HuH-7 (cell line): ENCODE measurements around the gene ANKRD53.

ENCODE experiments used
- DNase-seq: peaks from one replicate; pipeline ENCODE4 v3.0.0; 2011; ENCODE audit warnings: low spot score

Gene ANKRD53

DNA sequence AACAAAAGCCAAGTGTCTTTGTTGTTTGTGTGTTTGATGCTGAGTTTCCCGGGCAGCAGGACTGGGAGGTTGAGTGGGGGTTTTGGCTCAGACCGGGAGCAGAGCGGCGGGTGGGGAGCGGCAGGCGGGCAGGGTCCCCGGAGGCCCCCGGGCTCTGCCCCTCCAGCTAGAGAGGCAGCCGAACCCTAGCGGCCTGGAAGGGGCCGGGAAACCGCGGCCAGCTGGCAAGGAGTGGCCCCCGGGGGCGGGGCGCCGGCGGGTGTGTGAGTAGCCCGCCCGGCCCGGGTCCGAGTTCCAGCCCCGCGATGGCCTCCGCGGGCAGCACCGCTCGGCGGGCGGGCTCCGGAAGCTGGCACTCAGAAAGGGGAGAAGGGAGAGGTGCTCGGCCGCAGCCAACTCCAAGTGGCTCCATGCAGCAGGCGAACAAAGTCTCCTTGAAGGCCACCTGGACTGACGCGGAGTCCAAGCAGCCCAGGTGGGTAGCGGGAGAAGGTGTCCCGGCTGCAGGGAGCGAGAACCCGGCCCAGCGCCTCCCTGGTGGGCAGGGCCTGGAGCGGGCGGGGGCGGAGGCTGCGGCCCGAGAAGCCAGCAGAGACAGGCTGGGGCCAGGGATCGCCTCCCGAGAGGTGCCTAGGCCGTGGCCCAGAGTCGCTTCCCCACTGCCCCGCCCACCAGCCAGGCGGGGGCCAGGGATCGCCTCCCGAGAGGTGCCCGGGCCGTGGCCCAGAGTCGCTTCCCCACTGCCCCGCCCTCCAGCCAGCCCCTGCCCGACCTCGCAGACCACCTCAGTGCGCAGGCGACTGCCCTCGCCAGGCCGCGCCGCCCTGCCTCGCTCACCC, at the start of gene ANKRD53:
ANKRD53 (plus strand) TSS at position 290 of the 839 bp plus-strand sequence; CDS start at position 306, 16 bp downstream.
- DNase-seq = peak; percentile 67

GRCh38 chr2:70930371-70931329, 47.8 kb upstream of the ANKRD53 start:
- DNase-seq = no peak

GRCh38 chr2:70931376-70932000, 46.9 kb upstream of the ANKRD53 start:
- no peak for DNase-seq

GRCh38 chr2:70932631-70933230, 45.7 kb upstream of the ANKRD53 start:
- no peak for DNase-seq

DNA sequence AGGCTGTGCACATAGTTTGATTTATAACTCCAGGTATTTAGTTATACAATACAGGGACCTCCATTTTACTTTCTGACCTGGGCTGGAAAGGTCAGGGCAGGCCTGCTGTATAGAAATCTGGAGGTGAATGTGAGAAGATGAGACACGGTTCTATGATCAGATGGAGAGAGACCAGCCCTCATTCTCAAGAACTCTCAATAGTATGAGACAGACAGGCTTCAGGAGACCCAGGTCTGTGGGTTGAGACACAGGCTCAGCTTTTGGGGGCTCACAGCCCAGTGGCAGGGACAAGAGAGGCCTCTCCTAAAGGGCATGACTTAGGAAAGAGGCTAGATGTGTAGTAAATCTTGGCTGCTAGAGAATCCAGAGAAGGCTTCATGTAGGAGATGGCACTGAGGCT, 43.4 kb upstream of the ANKRD53 start:
- no peak for DNase-seq

DNA sequence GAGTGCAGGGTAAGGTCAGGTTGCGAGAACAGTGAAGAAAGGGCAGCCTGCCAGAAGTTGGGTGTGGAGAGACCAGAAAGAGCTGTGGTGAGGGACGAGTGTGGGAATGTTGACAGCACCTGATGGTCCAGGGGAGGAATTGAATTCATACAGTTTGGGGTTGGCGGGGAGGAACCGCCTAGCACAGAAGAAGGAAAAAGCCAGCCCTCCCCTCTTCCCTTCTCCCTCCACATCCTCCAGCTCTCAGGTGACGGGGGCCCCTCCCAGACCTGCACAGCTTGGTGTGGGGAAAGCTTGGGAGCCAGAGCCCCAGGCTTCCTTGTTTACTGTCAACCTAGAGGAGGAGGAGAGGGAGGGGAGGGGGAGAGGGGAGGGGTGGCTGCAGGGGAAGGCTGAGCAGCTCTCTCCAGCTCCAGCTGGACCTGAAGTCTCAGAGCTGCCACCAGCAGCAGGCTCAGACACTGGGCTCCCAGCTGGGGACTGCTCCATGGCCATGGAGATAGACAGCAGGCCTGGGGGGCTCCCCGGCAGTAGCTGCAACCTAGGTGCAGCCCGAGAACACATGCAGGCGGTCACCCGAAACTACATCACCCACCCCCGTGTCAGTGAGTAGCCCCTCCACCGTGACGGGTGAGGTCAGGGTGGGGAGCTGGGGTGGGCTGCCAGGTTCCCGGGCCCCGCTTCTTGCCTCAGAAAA, 42.8 kb upstream of the ANKRD53 start, which contains the start of gene ATP6V1B1:
ATP6V1B1 (plus strand) TSS at position 433 of the 697 bp plus-strand sequence; CDS start at position 488, 55 bp downstream.
- DNase-seq = no peak

DNA sequence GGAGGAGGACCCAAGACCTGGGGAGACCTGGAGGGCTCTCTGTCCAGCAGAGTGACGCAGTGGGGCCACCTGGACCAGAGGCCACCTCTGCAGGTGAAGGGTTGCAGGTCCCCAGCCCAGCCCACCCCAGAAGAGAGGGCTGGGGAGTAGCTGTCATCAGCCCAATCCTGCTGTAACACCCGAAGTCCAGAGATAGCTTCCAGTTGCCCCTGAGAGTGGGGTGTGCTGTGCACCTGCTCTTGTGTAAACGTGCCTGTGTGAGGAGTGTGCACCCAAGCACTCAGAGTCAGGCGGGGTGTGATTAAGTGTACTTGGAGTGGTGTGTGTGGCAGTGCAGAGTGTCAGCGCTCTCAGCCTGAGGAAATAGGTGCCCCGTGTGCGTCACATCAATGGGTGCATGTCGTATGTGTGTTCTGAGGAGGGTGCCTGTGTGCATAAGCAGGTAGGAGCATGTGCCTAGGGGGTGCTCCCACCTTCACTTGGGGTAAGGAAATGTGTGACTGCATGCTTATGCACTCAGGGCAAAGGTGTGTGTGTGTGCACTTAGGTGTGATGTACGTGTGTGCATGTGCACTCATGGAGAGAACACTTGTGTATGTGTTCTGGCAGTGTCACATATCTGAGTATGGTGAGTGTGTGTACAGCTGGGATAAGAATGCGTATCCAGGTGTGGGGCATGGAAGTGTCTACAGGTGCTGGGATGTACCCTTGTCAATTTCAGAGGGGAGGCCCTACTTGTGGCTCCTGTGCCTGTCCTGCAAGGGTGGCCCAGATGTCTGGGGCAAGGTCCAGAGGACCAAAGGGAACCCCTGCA, 42.1 kb upstream of the ANKRD53 start:
- DNase-seq = no peak

GRCh38 chr2:70936979-70937811, 41.2 kb upstream of the ANKRD53 start:
- no peak for DNase-seq

DNA sequence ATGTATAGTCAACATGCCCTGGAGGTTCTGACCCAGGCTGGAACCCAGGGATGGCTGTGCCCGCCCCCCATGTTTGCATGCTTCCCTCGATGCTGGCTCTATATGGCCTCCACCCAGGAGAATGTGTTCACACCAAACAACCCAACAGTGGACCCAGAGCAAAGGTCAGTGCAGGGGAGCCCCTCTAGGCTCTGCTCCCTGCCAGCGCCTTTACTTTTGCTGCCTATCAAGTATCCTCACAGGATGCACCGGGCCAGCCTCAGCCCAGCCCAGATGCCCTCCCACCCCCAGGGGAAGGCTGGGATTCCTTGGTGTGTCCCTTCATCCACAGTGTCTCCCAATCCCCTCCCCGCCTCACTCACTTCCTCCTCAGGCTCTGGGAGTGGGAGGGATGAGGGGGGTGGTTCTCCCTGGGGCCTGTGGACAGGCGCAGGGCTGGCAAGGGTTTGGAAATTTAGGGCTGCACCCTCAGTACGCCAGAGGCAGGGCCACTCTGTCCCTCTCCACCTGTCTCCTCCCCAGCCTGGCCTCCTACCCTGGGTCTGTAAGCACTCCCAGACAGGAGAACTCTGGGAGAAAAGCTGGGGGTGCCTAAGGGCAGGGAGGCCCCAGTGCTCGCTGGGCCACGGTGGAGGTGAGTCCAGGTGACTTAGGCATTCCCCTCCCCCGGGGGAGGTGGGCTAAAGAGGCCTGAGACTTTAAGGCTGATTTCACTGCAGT, 40.4 kb upstream of the ANKRD53 start:
- no peak for DNase-seq

DNA sequence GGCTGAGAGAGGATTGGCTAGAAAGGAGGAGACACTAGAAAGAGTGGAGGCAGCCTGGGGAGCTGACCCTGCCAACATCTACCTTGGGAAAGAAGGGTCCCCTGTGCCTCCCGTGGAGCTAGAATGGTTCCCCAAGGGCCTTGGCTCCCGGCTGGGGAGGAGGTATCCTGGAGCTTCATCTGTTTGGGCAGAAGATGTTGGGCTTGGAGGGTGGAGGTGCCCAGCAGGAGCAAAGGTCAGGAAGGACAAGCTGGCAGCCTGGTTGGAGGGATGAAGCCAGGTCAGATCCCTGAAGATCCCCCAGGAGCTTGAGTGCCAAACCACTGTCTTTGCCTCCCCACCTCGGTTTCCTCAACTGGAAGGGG, 39.9 kb upstream of the ANKRD53 start:
- no peak for DNase-seq

- no peak for DNase-seq
These were observed 39.2 kb upstream of the ANKRD53 start for GRCh38 chr2:70939001-70939838.

GRCh38 chr2:70939839-70940580, 38.4 kb upstream of the ANKRD53 start:
- no peak for DNase-seq

DNA sequence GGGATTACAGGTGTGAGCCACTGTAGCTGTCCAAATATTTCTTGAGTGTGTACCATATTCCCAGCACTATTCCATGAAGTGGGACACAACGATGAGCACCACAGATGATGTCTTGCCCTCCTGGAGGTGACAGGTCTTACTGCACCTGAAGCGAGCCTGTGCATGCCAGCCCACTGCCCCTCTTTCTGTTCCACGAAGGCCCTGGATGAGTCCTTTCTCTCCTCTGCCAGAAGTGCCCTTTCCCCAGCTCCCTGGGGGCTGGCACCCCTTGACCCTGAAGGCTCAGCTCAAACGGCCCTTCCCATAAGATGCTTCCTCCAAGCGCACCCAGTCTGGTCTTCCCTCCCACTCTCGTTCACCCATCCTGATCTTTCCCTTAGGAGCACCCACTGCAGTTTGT, 37.2 kb upstream of the ANKRD53 start:
- DNase-seq = no peak

DNA sequence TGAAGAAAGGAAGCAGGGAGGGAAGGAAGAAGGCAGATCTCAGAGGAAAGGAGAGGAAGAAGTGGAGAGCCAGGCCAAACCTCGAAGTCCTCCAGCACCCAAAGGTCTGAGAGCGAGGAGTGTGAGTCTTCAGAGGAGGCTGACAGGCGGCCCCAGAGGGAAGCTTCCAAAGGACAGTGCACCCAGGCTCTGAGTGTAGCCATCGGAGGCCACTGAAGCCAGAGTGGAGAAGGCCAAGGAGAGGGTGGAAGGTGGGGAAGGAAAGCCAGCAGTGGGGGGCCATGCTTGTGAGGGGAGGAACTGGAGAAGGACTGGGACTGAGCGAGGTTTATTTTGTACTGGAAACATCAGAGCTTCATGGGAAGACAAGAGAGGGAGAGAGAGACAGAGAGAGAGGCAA, 36.7 kb upstream of the ANKRD53 start:
- DNase-seq = no peak

DNA sequence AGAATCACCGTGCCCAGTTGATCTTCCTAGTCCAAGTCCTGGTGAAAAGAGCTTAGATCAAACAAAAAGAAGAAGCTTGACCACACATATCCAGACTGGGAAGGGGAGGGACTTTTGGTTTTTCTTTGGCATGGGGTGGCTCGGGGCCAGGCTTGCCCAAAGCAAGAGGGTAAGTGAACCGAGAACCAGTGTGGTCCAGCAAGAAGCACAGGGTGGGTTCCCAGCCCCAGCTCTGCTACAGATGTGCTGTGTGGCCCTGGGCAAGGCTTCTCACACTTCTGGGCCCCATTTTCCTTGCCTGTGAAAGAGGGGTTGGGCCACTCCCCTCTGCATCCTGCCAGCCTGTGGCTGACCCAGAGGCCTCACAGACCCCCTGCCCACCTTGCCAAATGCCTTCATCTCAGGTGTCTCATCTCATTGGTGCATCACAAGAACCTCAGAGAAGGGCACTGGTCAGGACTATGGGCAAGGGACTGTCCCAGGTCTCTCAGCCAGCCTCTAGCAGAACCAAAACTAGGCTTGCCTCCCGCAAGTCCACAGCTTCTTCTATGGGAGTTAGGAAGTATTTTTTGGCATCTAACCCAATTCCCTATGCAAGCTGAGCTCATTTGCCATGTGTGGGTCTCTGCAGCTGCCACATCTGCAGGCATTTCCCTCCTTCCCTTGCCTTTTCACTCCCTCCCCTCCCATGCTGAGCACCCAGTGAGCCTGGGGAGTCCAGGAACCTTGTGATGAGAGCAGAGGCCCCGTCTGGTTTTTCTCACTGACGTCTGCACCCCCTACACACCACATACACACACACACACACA, 35.8 kb upstream of the ANKRD53 start:
- no peak for DNase-seq

DNA sequence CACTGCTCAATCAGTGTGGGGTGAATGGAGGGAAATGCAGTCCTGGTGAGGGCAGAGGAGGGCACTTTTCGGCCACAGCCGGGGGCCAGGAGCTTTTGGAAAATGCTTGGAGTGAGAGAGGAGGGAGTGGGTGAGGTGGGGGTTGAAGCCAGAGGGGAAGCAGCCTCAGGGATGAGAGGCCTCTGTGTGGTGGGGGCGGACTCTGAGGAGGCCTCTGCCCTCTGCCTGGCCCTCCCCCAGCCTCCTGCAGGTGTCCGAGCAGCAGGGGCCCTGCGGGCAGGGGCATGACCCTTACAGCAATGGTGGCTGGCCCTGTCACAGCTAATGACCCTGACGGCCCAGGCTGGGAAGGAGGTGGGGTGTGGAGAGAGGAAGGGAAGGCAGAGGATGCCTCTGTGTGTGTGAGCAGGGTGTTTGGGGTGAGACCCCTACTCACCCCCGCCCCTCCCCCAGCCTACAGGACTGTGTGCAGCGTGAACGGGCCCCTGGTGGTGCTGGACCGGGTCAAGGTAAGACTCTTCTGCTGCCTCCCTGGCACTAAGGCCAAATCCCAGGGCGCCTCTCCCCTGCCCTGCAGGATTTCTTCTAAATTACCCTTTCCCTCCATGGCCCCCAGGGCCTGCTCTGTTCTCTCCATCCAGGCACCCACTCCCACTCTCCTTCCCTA, 35.1 kb upstream of the ANKRD53 start:
- no peak for DNase-seq
